Muscle of arm (tissue), 14 donors: ENCODE measurements around the gene DDX31. TPM values are rescaled to one million over a fixed set of nuclear protein-coding genes. Genes with fewer than 3 reads are reported as not detected.
"Not testable (repeated sequence)": the region's sequence is repeated elsewhere in the genome, so short reads cannot be mapped to it uniquely, and the experiment has no call there.

Experiments
- DNase-seq: peaks from one replicate; pipeline ENCODE4 v3.0.0-alpha.2; 2013
- long read RNA-seq, 11 donors: transcript quantifications; one replicate each; lab custom pipeline, GENCODE V29; 2026
- polyA plus RNA-seq, 12 donors: library from polyadenylated mRNA; unstranded; fragments of 120-200 nt; gene quantifications; one replicate each; pipeline ENCODE4 v1.2.1, GENCODE V29; 2013; ENCODE audit not compliant: insufficient read length in 12 of 12

The DDX31 gene
- 10 to 100 TPM in 4 of 12 donors, 1 to 10 TPM in 7, not detected in 1; 5.4 to 11.5 (median 9.7) TPM for polyA plus RNA-seq
- long read RNA-seq, donor 1, partial matches to known transcripts = 0 of 1 reads
- long read RNA-seq, donor 1, other reads (novel, unspliced or antisense) = 0 of 1 reads
- long read RNA-seq, donor 2, full-length matches to known transcripts = 1 of 1 reads
- long read RNA-seq, donor 2, partial matches to known transcripts = 0 of 1 reads
- long read RNA-seq, donor 2, other reads (novel, unspliced or antisense) = 0 of 1 reads
- long read RNA-seq, donor 3 = 0 reads
- long read RNA-seq, donor 4 = 0 reads
- long read RNA-seq, donor 5 = 0 reads
- long read RNA-seq, donor 6 = 0 reads
- long read RNA-seq, donor 7 = 0 reads
- long read RNA-seq, donor 8, full-length matches to known transcripts = 1 of 1 reads
- long read RNA-seq, donor 8, partial matches to known transcripts = 0 of 1 reads
- long read RNA-seq, donor 8, other reads (novel, unspliced or antisense) = 0 of 1 reads
- long read RNA-seq, donor 9 = 0 reads
- long read RNA-seq, donor 10 = 0 reads
- long read RNA-seq, donor 11, full-length matches to known transcripts = 1 of 1 reads
- long read RNA-seq, donor 11, partial matches to known transcripts = 0 of 1 reads
- long read RNA-seq, donor 11, other reads (novel, unspliced or antisense) = 0 of 1 reads

GRCh38 chr9:132669698-132670456 is at the start of gene DDX31:
TSS of gene DDX31 (minus strand) at chr9:132669983. CDS start at chr9:132669934, 49 bp downstream.
- peak; percentile 90 for DNase-seq

GRCh38 chr9:132718381-132718928 is 48.7 kb upstream of the DDX31 start:
- not testable (repeated sequence) for DNase-seq

GRCh38 chr9:132717326-132717945 is 47.7 kb upstream of the DDX31 start:
- DNase-seq = no peak

- no peak for DNase-seq
These were observed 46.2 kb upstream of the DDX31 start for GRCh38 chr9:132716007-132716406.

- no peak for DNase-seq
These were observed 43.0 kb upstream of the DDX31 start for GRCh38 chr9:132712753-132713152.

GRCh38 chr9:132711846-132712245 is 42.1 kb upstream of the DDX31 start:
- no peak for DNase-seq

GRCh38 chr9:132711152-132711551 is 41.4 kb upstream of the DDX31 start:
- not testable (repeated sequence) for DNase-seq

- no peak for DNase-seq
These were observed 40.5 kb upstream of the DDX31 start for GRCh38 chr9:132710333-132710732.

GRCh38 chr9:132708769-132709430 is 39.1 kb upstream of the DDX31 start:
- DNase-seq = no peak

- DNase-seq = no peak
These were observed 38.5 kb upstream of the DDX31 start for GRCh38 chr9:132708239-132708638.

GRCh38 chr9:132703336-132703735 is 33.6 kb upstream of the DDX31 start:
- no peak for DNase-seq

- no peak for DNase-seq
These were observed 32.5 kb upstream of the DDX31 start for GRCh38 chr9:132702254-132702653.

GRCh38 chr9:132699956-132700355 is 30.2 kb upstream of the DDX31 start:
- peak; percentile 43 for DNase-seq

GRCh38 chr9:132698989-132699388 is 29.2 kb upstream of the DDX31 start:
- DNase-seq = no peak

- no peak for DNase-seq
These were observed 27.4 kb upstream of the DDX31 start for GRCh38 chr9:132697230-132697629.

GRCh38 chr9:132694144-132694543 is 24.4 kb upstream of the DDX31 start:
- DNase-seq = no peak

- peak; percentile 71 for DNase-seq
These were observed 20.9 kb upstream of the DDX31 start for GRCh38 chr9:132690696-132691095.

GRCh38 chr9:132683873-132684272 is 14.1 kb upstream of the DDX31 start:
- DNase-seq = no peak

GRCh38 chr9:132681561-132681960 is 11.8 kb upstream of the DDX31 start:
- no peak for DNase-seq

GRCh38 chr9:132679946-132680625 is 10.3 kb upstream of the DDX31 start:
- no peak for DNase-seq
